Measurements from ENCODE around the gene ABCA10.
"Not testable (repeated sequence)": the region's sequence is repeated elsewhere in the genome, so short reads cannot be mapped to it uniquely, and the experiment has no call there.

ABCA10 gene

GRCh38 chr17:69230939-69231338 lies 2.3 kb upstream of the ABCA10 start:
- DNase-seq (ENCODE audit: low read depth, low spot score), result no peak

DNA sequence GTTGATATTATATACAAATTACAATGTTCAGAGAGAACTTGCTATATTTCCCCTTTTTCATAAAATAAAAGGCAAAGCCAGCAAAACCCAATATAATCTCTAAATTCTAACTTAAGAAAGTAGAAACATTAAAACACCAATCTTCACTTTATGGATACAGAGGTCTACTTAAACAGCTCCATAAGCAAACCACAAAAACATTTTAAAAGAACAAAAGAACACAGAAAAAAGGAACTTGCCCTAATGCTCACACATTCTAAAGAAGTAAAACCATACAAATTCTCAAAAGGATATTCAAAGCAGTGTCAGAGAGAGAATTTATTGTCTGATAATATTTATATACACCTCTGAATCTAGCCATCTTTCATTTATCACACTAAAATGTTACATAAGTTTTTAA lies 606 bp downstream of the ABCA10 start:
- DNase-seq (ENCODE audit: low read depth, low spot score), result no peak

GRCh38 chr17:69227541-69227940 lies 1.1 kb downstream of the ABCA10 start:
- no peak for DNase-seq (ENCODE audit: low read depth, low spot score)

GRCh38 chr17:69223809-69224208 lies 4.8 kb downstream of the ABCA10 start:
- DNase-seq (ENCODE audit: low read depth, low spot score), result no peak

- no peak for DNase-seq (ENCODE audit: low read depth, low spot score)
Measured at GRCh38 chr17:69222707-69223258, 5.8 kb downstream of the ABCA10 start.

- DNase-seq (ENCODE audit: low read depth, low spot score), result no peak
Measured at GRCh38 chr17:69220098-69220497, 8.5 kb downstream of the ABCA10 start.

- no peak for DNase-seq (ENCODE audit: low read depth, low spot score)
Measured at GRCh38 chr17:69218986-69219385, 9.6 kb downstream of the ABCA10 start.

DNA sequence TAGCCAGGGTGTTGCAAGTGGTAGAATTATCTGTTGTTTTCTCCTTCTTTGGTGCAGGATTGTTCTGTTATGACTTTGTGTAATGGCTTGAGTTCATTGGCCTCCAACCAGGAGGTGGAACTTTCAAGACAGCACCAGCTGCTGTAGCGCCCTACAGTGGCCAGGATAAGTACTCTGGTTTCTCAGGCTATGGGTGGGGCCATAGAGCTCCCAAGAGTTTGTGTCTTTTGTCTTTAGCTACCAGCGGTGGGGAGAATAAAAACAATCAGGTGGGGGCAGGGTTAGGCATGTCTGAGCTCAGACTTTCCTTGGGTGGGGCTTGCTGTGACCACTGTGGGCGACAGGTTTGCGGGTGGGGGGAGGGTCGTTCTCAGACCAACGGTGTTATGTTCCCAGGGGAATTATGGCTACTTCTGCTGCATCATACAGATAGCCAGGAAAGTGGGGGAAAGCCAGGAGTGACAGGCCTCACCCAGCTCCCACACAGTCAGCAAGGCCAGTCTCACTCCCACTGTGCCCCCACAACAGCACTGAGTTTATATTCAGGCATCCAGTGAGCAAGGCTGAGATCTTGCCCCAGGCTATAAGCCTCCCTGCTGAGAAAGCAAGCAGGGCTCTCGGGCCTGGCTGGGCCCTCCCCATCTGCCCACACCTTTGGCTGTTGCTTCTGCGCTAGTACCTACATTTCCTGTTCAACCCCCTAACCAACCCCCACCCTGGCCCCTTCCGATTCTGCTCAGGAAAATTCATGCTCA lies 15.4 kb downstream of the ABCA10 start:
- peak; percentile 86 for DNase-seq (ENCODE audit: low read depth, low spot score)

- no peak for DNase-seq (ENCODE audit: low read depth, low spot score)
Measured at GRCh38 chr17:69208640-69209039, 20.0 kb downstream of the ABCA10 start.

DNA sequence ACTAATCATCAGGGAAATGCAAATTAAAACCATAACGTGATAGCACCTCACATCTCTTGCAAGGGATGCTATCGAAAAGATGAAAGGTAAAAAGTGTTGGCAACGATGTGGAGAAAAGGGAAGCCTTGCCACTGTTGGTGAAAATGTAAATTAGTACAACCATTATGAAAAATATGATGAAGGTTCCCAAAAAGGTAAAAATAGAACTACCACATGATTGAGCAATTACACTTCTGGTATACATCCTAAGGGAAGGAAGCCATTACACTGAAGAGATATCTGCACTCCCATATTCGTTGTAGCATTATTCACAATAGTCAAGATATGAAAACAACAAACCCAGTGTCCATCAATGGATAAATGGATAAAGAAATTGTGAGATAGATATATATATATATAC lies 21.5 kb downstream of the ABCA10 start:
- DNase-seq (ENCODE audit: low read depth, low spot score), result no peak

DNA sequence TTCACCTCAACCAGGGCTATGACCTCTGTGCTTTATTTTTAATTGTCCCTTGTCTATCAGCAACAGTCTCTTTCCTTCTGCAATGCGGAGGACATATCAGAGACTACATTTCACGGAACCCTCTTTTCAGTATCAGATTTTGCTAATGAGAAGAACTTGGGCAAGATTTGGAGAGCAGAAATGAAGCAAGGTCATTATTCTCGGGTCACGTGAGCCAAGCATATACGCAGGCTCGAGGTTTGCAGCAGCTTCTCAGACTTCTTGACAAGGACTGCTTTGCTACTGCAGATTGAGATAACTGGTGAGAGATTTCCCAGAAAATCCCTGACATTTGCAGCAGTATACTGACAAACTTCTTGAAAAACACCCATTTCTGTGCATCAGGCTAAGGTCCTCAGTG lies 30.4 kb downstream of the ABCA10 start:
- DNase-seq (ENCODE audit: low read depth, low spot score), result no peak

GRCh38 chr17:69196105-69196653 lies 32.4 kb downstream of the ABCA10 start:
- not testable (repeated sequence) for DNase-seq (ENCODE audit: low read depth, low spot score)

GRCh38 chr17:69192754-69193153 lies 35.9 kb downstream of the ABCA10 start:
- no peak for DNase-seq (ENCODE audit: low read depth, low spot score)

- DNase-seq (ENCODE audit: low read depth, low spot score), result no peak
Measured at GRCh38 chr17:69188796-69189195, 39.8 kb downstream of the ABCA10 start.

GRCh38 chr17:69188064-69188463 lies 40.6 kb downstream of the ABCA10 start:
- DNase-seq (ENCODE audit: low read depth, low spot score), result no peak

GRCh38 chr17:69187294-69187693 lies 41.3 kb downstream of the ABCA10 start:
- no peak for DNase-seq (ENCODE audit: low read depth, low spot score)

GRCh38 chr17:69179227-69179952 lies 49.2 kb downstream of the ABCA10 start:
- no peak for DNase-seq (ENCODE audit: low read depth, low spot score)

DNA sequence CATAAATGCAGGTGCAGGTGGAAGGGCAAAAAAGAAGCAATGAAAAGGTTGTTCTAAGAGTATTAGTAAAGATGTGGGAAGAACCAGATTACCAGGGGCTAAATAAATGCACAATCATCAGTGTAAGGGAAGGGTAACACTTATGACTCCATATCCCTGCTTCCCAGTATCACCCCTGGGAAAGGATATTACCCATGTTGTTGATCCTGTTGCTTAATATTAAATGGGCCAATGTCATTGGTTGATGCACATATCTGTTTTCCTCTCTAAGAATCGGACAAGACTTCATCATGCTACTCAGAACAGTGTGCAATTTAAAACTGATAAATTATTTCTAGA lies 52.2 kb downstream of the ABCA10 start:
- no peak for DNase-seq (ENCODE audit: low read depth, low spot score)

DNA sequence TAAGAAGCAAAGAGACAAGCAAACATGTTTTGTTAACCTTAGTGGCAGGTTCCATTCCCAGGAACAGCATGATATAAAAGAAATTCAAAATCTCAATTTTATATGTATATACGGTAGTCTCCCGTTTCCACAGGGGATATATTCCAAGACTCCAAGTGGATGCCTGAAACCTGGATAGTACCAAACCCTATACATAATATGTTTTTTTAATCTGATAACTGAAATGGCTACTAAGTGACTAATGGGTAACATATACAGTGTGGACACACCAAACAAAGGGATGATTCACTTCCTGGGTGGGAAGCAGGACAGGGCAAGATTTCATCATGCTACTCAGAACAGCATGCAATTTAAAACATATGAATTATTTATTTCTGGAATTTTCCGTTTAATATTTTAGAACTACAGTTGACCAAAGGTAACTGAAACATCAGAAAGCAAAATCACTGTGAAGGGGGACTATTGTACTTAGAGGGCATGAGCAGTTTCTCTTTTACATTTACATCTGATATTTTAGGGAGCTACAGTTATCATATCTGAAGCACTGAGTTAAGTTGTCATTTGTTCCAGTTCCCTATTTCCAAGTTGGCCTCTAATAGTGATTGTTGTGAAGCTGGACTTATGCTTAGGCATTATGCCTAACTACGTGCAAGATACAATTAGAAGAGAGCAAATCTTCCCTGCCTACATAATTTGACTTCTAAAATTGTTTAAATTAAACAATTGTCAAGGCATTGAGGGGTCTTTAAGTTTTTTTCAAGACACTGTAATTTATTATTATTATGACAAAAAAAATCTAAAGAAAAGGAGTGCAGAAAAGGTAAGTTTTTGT lies 52.8 kb downstream of the ABCA10 start:
- DNase-seq (ENCODE audit: low read depth, low spot score), result no peak

GRCh38 chr17:69175262-69175624 lies 53.4 kb downstream of the ABCA10 start:
- DNase-seq (ENCODE audit: low read depth, low spot score), result no peak

DNA sequence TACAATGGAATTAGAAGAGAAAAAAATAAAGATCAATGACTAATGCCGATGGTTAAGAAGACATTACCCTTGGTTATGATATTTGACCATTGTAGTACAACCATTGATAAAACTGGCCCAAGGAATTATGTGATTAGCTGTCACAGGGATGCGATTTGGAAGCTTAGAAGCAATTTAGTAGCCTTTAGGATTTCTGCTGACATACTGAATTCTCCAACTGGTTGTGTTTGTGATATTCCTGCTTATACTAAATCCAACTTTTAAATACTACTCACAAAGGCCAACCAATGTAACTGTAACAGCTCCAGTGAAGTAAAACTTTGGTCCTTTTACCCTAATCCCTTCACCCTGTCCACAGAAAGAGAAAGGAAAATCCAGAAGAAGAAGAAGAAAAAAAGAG lies 55.5 kb downstream of the ABCA10 start:
- no peak for DNase-seq (ENCODE audit: low read depth, low spot score)

DNA sequence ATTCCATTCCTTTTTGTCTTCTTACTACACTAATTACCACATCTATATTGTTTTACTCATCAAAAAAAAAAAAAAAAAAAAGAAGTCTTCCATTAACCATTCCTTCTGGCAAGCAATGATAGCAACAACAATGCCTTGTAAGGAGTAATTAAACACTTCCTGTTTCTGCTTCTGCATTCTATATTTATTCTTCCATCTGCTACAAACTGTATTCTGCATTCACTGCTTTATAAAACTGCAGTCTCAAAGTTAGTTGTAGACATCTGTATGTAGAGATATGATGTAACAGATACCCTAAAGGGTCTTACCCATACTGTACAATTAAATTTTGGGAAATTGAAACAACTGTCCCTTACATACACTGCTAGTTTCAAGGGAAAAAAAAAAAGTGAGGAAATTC lies 58.2 kb downstream of the ABCA10 start:
- no peak for DNase-seq (ENCODE audit: low read depth, low spot score)

Measured in ELF-1 (cell line).